ENCODE measurements around the gene ITIH5.

ITIH5 gene

GRCh38 chr10:7585228-7585627 lies 81.5 kb downstream of the ITIH5 start:
- H3K9me3 Mint-ChIP-seq, result no peaks in the 10 kb centered on the region
- H3K27me3 Mint-ChIP-seq, result peaks cover 25% of the 10 kb centered on the region
- ATAC-seq (replicated peaks; ENCODE audit: extremely low read depth, poor library complexity, severe bottlenecking), result peak; percentile 24
- peaks cover 5% of the 10 kb centered on the region for H3K4me1 Mint-ChIP-seq
- DNase-seq (ENCODE audit: low spot score in 2 of 2), result no peak
- no peak overlapping the region for H3K27ac Mint-ChIP-seq (ENCODE audit: low read depth)
- no peaks in the 10 kb centered on the region for H3K36me3 Mint-ChIP-seq (ENCODE audit: insufficient read depth)
- no peak overlapping the region for H3K4me3 Mint-ChIP-seq

- Mint-ChIP-seq H3K9me3 (no peaks in the 10 kb centered on the region), H3K27ac (ENCODE audit: low read depth) (no peak overlapping the region), H3K4me1 (peaks cover 5% of the 10 kb centered on the region), H3K27me3 (peaks cover 15% of the 10 kb centered on the region), H3K4me3 (no peak overlapping the region), H3K36me3 (ENCODE audit: insufficient read depth) (no peaks in the 10 kb centered on the region)
- ATAC-seq (replicated peaks; ENCODE audit: extremely low read depth, poor library complexity, severe bottlenecking) (no peak), DNase-seq (ENCODE audit: low spot score in 2 of 2) (no peak)
Observed at GRCh38 chr10:7583626-7584025, 83.1 kb downstream of the ITIH5 start.

GRCh38 chr10:7580520-7580919 lies 86.2 kb downstream of the ITIH5 start:
- H3K4me3 Mint-ChIP-seq, result no peak overlapping the region
- ATAC-seq (replicated peaks; ENCODE audit: extremely low read depth, poor library complexity, severe bottlenecking) (no peak), DNase-seq (ENCODE audit: low spot score in 2 of 2) (no peak)
- peaks cover 4% of the 10 kb centered on the region for H3K4me1 Mint-ChIP-seq
- H3K9me3 Mint-ChIP-seq, result no peaks in the 10 kb centered on the region
- H3K27me3 Mint-ChIP-seq, result peaks cover 15% of the 10 kb centered on the region
- H3K27ac Mint-ChIP-seq (ENCODE audit: low read depth), result no peak overlapping the region
- H3K36me3 Mint-ChIP-seq (ENCODE audit: insufficient read depth), result no peaks in the 10 kb centered on the region

GRCh38 chr10:7579681-7580080 lies 87.1 kb downstream of the ITIH5 start:
- no peaks in the 10 kb centered on the region for H3K9me3 Mint-ChIP-seq
- ATAC-seq (replicated peaks; ENCODE audit: extremely low read depth, poor library complexity, severe bottlenecking), result no peak
- DNase-seq (ENCODE audit: low spot score in 2 of 2), result no peak
- H3K27ac Mint-ChIP-seq (ENCODE audit: low read depth), result no peak overlapping the region
- peaks cover 15% of the 10 kb centered on the region for H3K27me3 Mint-ChIP-seq
- no peak overlapping the region for H3K4me3 Mint-ChIP-seq
- no peaks in the 10 kb centered on the region for H3K36me3 Mint-ChIP-seq (ENCODE audit: insufficient read depth)
- H3K4me1 Mint-ChIP-seq, result no peaks in the 10 kb centered on the region

GRCh38 chr10:7577579-7577978 lies 89.2 kb downstream of the ITIH5 start:
- Mint-ChIP-seq H3K4me3 (no peak overlapping the region), H3K9me3 (no peaks in the 10 kb centered on the region), H3K27ac (ENCODE audit: low read depth) (no peak overlapping the region), H3K27me3 (peaks cover 31% of the 10 kb centered on the region), H3K36me3 (ENCODE audit: insufficient read depth) (no peaks in the 10 kb centered on the region), H3K4me1 (no peaks in the 10 kb centered on the region)
- DNase-seq (ENCODE audit: low spot score in 2 of 2) (no peak), ATAC-seq (replicated peaks; ENCODE audit: extremely low read depth, poor library complexity, severe bottlenecking) (no peak)

- no peaks in the 10 kb centered on the region for H3K4me1 Mint-ChIP-seq
Observed at GRCh38 chr10:7577176-7577575, 89.6 kb downstream of the ITIH5 start.

GRCh38 chr10:7576340-7576739 lies 90.4 kb downstream of the ITIH5 start:
- H3K27ac Mint-ChIP-seq (ENCODE audit: low read depth), result no peak overlapping the region
- H3K4me3 Mint-ChIP-seq, result no peak overlapping the region
- no peaks in the 10 kb centered on the region for H3K9me3 Mint-ChIP-seq
- DNase-seq (ENCODE audit: low spot score in 2 of 2) (no peak), ATAC-seq (replicated peaks; ENCODE audit: extremely low read depth, poor library complexity, severe bottlenecking) (no peak)
- H3K27me3 Mint-ChIP-seq, result peaks cover 32% of the 10 kb centered on the region
- H3K36me3 Mint-ChIP-seq (ENCODE audit: insufficient read depth), result no peaks in the 10 kb centered on the region
- no peaks in the 10 kb centered on the region for H3K4me1 Mint-ChIP-seq

More at GRCh38 chr10:7577176-7577575, 89.6 kb downstream of the ITIH5 start:
- Mint-ChIP-seq H3K4me3 (no peak overlapping the region), H3K27ac (ENCODE audit: low read depth) (no peak overlapping the region), H3K36me3 (ENCODE audit: insufficient read depth) (no peaks in the 10 kb centered on the region), H3K9me3 (no peaks in the 10 kb centered on the region), H3K27me3 (peaks cover 32% of the 10 kb centered on the region)
- ATAC-seq (replicated peaks; ENCODE audit: extremely low read depth, poor library complexity, severe bottlenecking) (no peak), DNase-seq (ENCODE audit: low spot score in 2 of 2) (no peak)

- DNase-seq (ENCODE audit: low spot score in 2 of 2), result no peak
- no peak for ATAC-seq (replicated peaks; ENCODE audit: extremely low read depth, poor library complexity, severe bottlenecking)
- Mint-ChIP-seq H3K9me3 (no peaks in the 10 kb centered on the region), H3K4me3 (no peak overlapping the region), H3K27ac (ENCODE audit: low read depth) (no peak overlapping the region), H3K36me3 (ENCODE audit: insufficient read depth) (no peaks in the 10 kb centered on the region), H3K4me1 (no peaks in the 10 kb centered on the region), H3K27me3 (peaks cover 17% of the 10 kb centered on the region)
Observed at GRCh38 chr10:7572391-7572790, 94.4 kb downstream of the ITIH5 start.

- Mint-ChIP-seq H3K9me3 (no peaks in the 10 kb centered on the region), H3K27me3 (peaks cover 17% of the 10 kb centered on the region), H3K36me3 (ENCODE audit: insufficient read depth) (no peaks in the 10 kb centered on the region), H3K4me3 (no peak overlapping the region), H3K27ac (ENCODE audit: low read depth) (no peak overlapping the region), H3K4me1 (no peaks in the 10 kb centered on the region)
- ATAC-seq (replicated peaks; ENCODE audit: extremely low read depth, poor library complexity, severe bottlenecking) (no peak), DNase-seq (ENCODE audit: low spot score in 2 of 2) (no peak)
Observed at GRCh38 chr10:7571981-7572380, 94.8 kb downstream of the ITIH5 start.

GRCh38 chr10:7567911-7568620 lies 98.7 kb downstream of the ITIH5 start:
- Mint-ChIP-seq H3K27ac (ENCODE audit: low read depth) (no peak overlapping the region), H3K4me3 (no peak overlapping the region), H3K9me3 (no peaks in the 10 kb centered on the region), H3K4me1 (no peaks in the 10 kb centered on the region), H3K27me3 (peaks cover 6% of the 10 kb centered on the region), H3K36me3 (ENCODE audit: insufficient read depth) (no peaks in the 10 kb centered on the region)
- no peak for ATAC-seq (replicated peaks; ENCODE audit: extremely low read depth, poor library complexity, severe bottlenecking)
- DNase-seq (ENCODE audit: low spot score in 2 of 2), result no peak

GRCh38 chr10:7566891-7567290 lies 99.9 kb downstream of the ITIH5 start:
- DNase-seq (ENCODE audit: low spot score in 2 of 2), result no peak
- Mint-ChIP-seq H3K9me3 (no peaks in the 10 kb centered on the region), H3K27ac (ENCODE audit: low read depth) (no peak overlapping the region), H3K27me3 (peaks cover 2% of the 10 kb centered on the region), H3K4me1 (no peaks in the 10 kb centered on the region), H3K36me3 (ENCODE audit: insufficient read depth) (no peaks in the 10 kb centered on the region), H3K4me3 (no peak overlapping the region)
- ATAC-seq (replicated peaks; ENCODE audit: extremely low read depth, poor library complexity, severe bottlenecking), result no peak

- no peak for ATAC-seq (replicated peaks; ENCODE audit: extremely low read depth, poor library complexity, severe bottlenecking)
- DNase-seq (ENCODE audit: low spot score in 2 of 2), result no peak
- Mint-ChIP-seq H3K4me1 (no peaks in the 10 kb centered on the region), H3K27me3 (peaks cover 12% of the 10 kb centered on the region), H3K4me3 (no peak overlapping the region), H3K27ac (ENCODE audit: low read depth) (no peak overlapping the region), H3K9me3 (no peaks in the 10 kb centered on the region), H3K36me3 (ENCODE audit: insufficient read depth) (no peaks in the 10 kb centered on the region)
Observed at GRCh38 chr10:7565871-7566270, 100.9 kb downstream of the ITIH5 start.

GRCh38 chr10:7563770-7564169 lies 103.0 kb downstream of the ITIH5 start:
- no peaks in the 10 kb centered on the region for H3K36me3 Mint-ChIP-seq (ENCODE audit: insufficient read depth)
- no peak overlapping the region for H3K4me3 Mint-ChIP-seq
- ATAC-seq (replicated peaks; ENCODE audit: extremely low read depth, poor library complexity, severe bottlenecking), result no peak
- no peak overlapping the region for H3K27ac Mint-ChIP-seq (ENCODE audit: low read depth)
- no peak for DNase-seq (ENCODE audit: low spot score in 2 of 2)
- no peaks in the 10 kb centered on the region for H3K4me1 Mint-ChIP-seq
- peaks cover 26% of the 10 kb centered on the region for H3K27me3 Mint-ChIP-seq
- no peaks in the 10 kb centered on the region for H3K9me3 Mint-ChIP-seq

Data from central memory CD8-positive, alpha-beta T cell (primary cell).